Tibial artery (tissue), 4 donors: Measurements from ENCODE around the gene NKIRAS1.
"Not testable (repeated sequence)": the region's sequence is repeated elsewhere in the genome, so short reads cannot be mapped to it uniquely, and the experiment has no call there.

Source experiments
- DNase-seq, 2 donors: peaks; one replicate each; pipeline ENCODE4 v3.0.0-alpha.2; 2019
- H3K27ac ChIP-seq, 2 donors: fragments of 200-600 bp; sonication (generic) in 1 of 2; 1 replicate in 1 of 2; 2 replicates in 1 of 2; pipeline ENCODE4 v1.5.1; 2018 to 2019; ENCODE audit warnings: mild to moderate bottlenecking in 1 of 2
- H3K27me3 ChIP-seq, 2 donors: fragments of 200-600 bp; sonication (generic) in 1 of 2; one replicate each; pipeline versions ENCODE4 v1.5.1 to v1.6.0; 2016 to 2019
- H3K36me3 ChIP-seq, 3 donors: fragments of 200-600 bp; sonication (generic) in 2 of 3; one replicate each; pipeline ENCODE4 v1.5.1; 2016 to 2019; ENCODE audit warnings: mild to moderate bottlenecking in 2 of 3
- H3K4me1 ChIP-seq, 4 donors: fragments of 200-600 bp; sonication (generic) in 2 of 4; 1 replicate in 3 of 4; 2 replicates in 1 of 4; pipeline ENCODE4 v1.5.1; 2016 to 2019
- H3K4me3 ChIP-seq, 2 donors: fragments of 200-600 bp; sonication (generic) in 1 of 2; 1 replicate in 1 of 2; 2 replicates in 1 of 2; pipeline ENCODE4 v1.5.1; 2018 to 2019; ENCODE audit warnings: mild to moderate bottlenecking in 2 of 2
- H3K9me3 ChIP-seq, 3 donors: fragments of 200-600 bp; sonication (generic) in 1 of 3; one replicate each; pipeline ENCODE4 v1.5.1; 2016 to 2019
- CTCF ChIP-seq, 2 experiments: fragments of 200-600 bp in 1 of 2; fragments of 450-650 bp in 1 of 2; IDR thresholded peaks; one replicate each; pipeline ENCODE4 v1.5.1; 2017 to 2019; ENCODE audit warnings: antibody characterized with exemption in 2 of 2, mild to moderate bottlenecking in 1 of 2, moderate library complexity in 1 of 2
- intact Hi-C: fragments of 100-400 bp; cut with DNase I; formaldehyde crosslinking; loops from one replicate; pipeline ENCODE4 v1.15.0; 2023; ENCODE audit warnings: low total_unique reads

NKIRAS1 gene

GRCh38 chr3:23920151-23920655, 3.4 kb upstream of the NKIRAS1 start:
- no peaks in the 10 kb centered on the region for H3K9me3 ChIP-seq
- no peak for DNase-seq
- no peak overlapping the region for H3K4me3 ChIP-seq
- TF ChIP-seq CTCF (IDR thresholded peaks at IDR 0.05) = no peak
- H3K27me3 ChIP-seq = no peaks in the 10 kb centered on the region
- peaks cover 21 to 41% (median 34%) of the 10 kb centered on the region in 3 donors for H3K36me3 ChIP-seq
- intact Hi-C loops = no loop called here
- no peak overlapping the region for H3K27ac ChIP-seq
- peaks cover 0 to 33% (median 13%) of the 10 kb centered on the region in 4 donors for H3K4me1 ChIP-seq

- Histone ChIP-seq H3K27me3 (no peaks in the 10 kb centered on the region), H3K36me3 (peaks cover 21 to 41% (median 34%) of the 10 kb centered on the region in 3 donors), H3K9me3 (no peaks in the 10 kb centered on the region), H3K27ac (no peak overlapping the region), H3K4me1 (peaks cover 0 to 38% (median 18%) of the 10 kb centered on the region in 4 donors), H3K4me3 (no peak overlapping the region)
- intact Hi-C loops = no loop called here
- no peak for TF ChIP-seq CTCF (IDR thresholded peaks at IDR 0.05)
- no peak for DNase-seq
Observed at GRCh38 chr3:23919628-23920027, 2.8 kb upstream of the NKIRAS1 start.

- H3K27me3 ChIP-seq, intact Hi-C loops, H3K9me3 ChIP-seq, DNase-seq: not testable (repeated sequence)
- Histone ChIP-seq H3K4me3 (peak overlapping the region; percentile 72 to 75), H3K27ac (peak overlapping the region; percentile 82 to 89), H3K4me1 (peaks cover 0 to 45% (median 19%) of the 10 kb centered on the region in 4 donors), H3K36me3 (peaks cover 21 to 41% (median 34%) of the 10 kb centered on the region in 3 donors)
Observed at GRCh38 chr3:23918331-23918730, 1.5 kb upstream of the NKIRAS1 start.

GRCh38 chr3:23917679-23918303, 1.0 kb upstream of the NKIRAS1 start:
- peak in 1 of 2 donors; percentile 70 for DNase-seq
- H3K9me3 ChIP-seq, H3K27me3 ChIP-seq: not testable (repeated sequence)
- Histone ChIP-seq H3K4me3 (peak overlapping the region; percentile 72 to 75), H3K4me1 (peaks cover 0 to 45% (median 19%) of the 10 kb centered on the region in 4 donors), H3K27ac (peak overlapping the region; percentile 82 to 89), H3K36me3 (peaks cover 21 to 39% (median 34%) of the 10 kb centered on the region in 3 donors)
- intact Hi-C loops = loop anchor here (2.0 kb wide), 1 partner anchor 27 kb away; the partner anchor contains the start of gene NR1D2

- peaks cover 13 to 27% (median 24%) of the 10 kb centered on the region in 3 donors for H3K36me3 ChIP-seq
- H3K9me3 ChIP-seq = no peaks in the 10 kb centered on the region
- peaks cover 0 to 45% (median 19%) of the 10 kb centered on the region in 4 donors for H3K4me1 ChIP-seq
- no peak for TF ChIP-seq CTCF (IDR thresholded peaks at IDR 0.05)
- H3K27ac ChIP-seq = peak overlapping the region; percentile 82 to 89
- no peaks in the 10 kb centered on the region for H3K27me3 ChIP-seq
- H3K4me3 ChIP-seq = peak overlapping the region; percentile 72 to 75
- DNase-seq = peak in 1 of 2 donors; percentile 23
- intact Hi-C loops = loop anchor here (2.0 kb wide), 1 partner anchor 28 kb away; the partner anchor contains the start of gene NR1D2
Observed at GRCh38 chr3:23916152-23916885, 471 bp downstream of the NKIRAS1 start.

- Histone ChIP-seq H3K27ac (peak overlapping the region; percentile 82 to 89), H3K27me3 (no peaks in the 10 kb centered on the region), H3K9me3 (no peaks in the 10 kb centered on the region), H3K36me3 (peaks cover 9 to 31% (median 22%) of the 10 kb centered on the region in 3 donors), H3K4me1 (peaks cover 0 to 45% (median 19%) of the 10 kb centered on the region in 4 donors), H3K4me3 (peak overlapping the region; percentile 72 to 75)
- intact Hi-C loops = loop anchor here (2.0 kb wide), 1 partner anchor 29 kb away; the partner anchor contains the start of gene NR1D2
- no peak for TF ChIP-seq CTCF (IDR thresholded peaks at IDR 0.05)
- no peak for DNase-seq
Observed at GRCh38 chr3:23915537-23916108, 1.2 kb downstream of the NKIRAS1 start.
